CD4-positive, alpha-beta T cell treated with Interleukin-6 at 100 ng/mL for 8 hours (primary cell): ENCODE measurements around the gene HRAS.
A peak's percentile ranks its signal among the peaks of the same experiment; 100 is the strongest.

Experiments
- DNase-seq: peaks from one replicate; pipeline ENCODE4 v3.0.0-alpha.2; 2020; ENCODE audit warnings: mixed read lengths, low spot score

The HRAS gene

GRCh38 chr11:567011-567628, 31.7 kb upstream of the HRAS start:
- no peak for DNase-seq

GRCh38 chr11:565921-566509, 30.6 kb upstream of the HRAS start:
- no peak for DNase-seq

- DNase-seq: no peak
These were observed 28.6 kb upstream of the HRAS start for GRCh38 chr11:563812-564578.

- DNase-seq: no peak
These were observed 27.9 kb upstream of the HRAS start for GRCh38 chr11:563066-563811.

GRCh38 chr11:562046-562645, 26.8 kb upstream of the HRAS start:
- no peak for DNase-seq

GRCh38 chr11:561148-562003, 26.0 kb upstream of the HRAS start:
- DNase-seq: no peak

- DNase-seq: peak; percentile 94
These were observed 25.1 kb upstream of the HRAS start, which contains the start of the genes LMNTD2 and RASSF7 for GRCh38 chr11:560305-561147. LMNTD2 (minus strand) TSS chr11:560738; CDS start chr11:560716, 22 bp downstream. RASSF7 (plus strand) TSS chr11:560970; CDS start chr11:561769, 799 bp downstream.

GRCh38 chr11:559712-560304, 24.4 kb upstream of the HRAS start:
- no peak for DNase-seq

GRCh38 chr11:559020-559620, 23.7 kb upstream of the HRAS start:
- DNase-seq: no peak

GRCh38 chr11:558503-558902, 23.1 kb upstream of the HRAS start:
- DNase-seq: no peak

- DNase-seq: no peak
These were observed 22.2 kb upstream of the HRAS start for GRCh38 chr11:557328-558132.

- DNase-seq: no peak
These were observed 21.4 kb upstream of the HRAS start for GRCh38 chr11:556662-557256.

- DNase-seq: no peak
These were observed 20.6 kb upstream of the HRAS start for GRCh38 chr11:555780-556661.

GRCh38 chr11:555227-555779, 19.9 kb upstream of the HRAS start:
- no peak for DNase-seq

GRCh38 chr11:554428-555226, 19.3 kb upstream of the HRAS start:
- DNase-seq: peak; percentile 84

- no peak for DNase-seq
These were observed 18.6 kb upstream of the HRAS start for GRCh38 chr11:553988-554340.
